Cardiac fibroblast (primary cell): Measurements from ENCODE around the gene XPO6.

Experiments used
- DNase-seq, 2 donors: peaks; one replicate each; pipeline versions ENCODE4 v3.0.0 to v3.0.0-alpha.2; 2010; ENCODE audit warnings: low read depth in 2 of 2
- H3K4me3 ChIP-seq, 2 donors: replicated peaks in 1 of 2; 1 replicate in 1 of 2; 2 replicates in 1 of 2; pipeline ENCODE4 v1.5.1; 2011; ENCODE audit warnings: low read depth in 2 of 2, low read length in 2 of 2, mild to moderate bottlenecking in 2 of 2, moderate library complexity in 1 of 2
- TF ChIP-seq, protein P1 (sequence below): IDR thresholded peaks from one replicate; pipeline ENCODE4 v1.5.1; 2011; ENCODE audit warnings: low read depth, mild to moderate bottlenecking, low read length, inconsistent platforms

XPO6 gene

GRCh38 chr16:28131743-28132393 is 79.9 kb downstream of the XPO6 start:
- H3K4me3 ChIP-seq = no peak overlapping the region
- DNase-seq = no peak
- TF ChIP-seq, protein P1, sequence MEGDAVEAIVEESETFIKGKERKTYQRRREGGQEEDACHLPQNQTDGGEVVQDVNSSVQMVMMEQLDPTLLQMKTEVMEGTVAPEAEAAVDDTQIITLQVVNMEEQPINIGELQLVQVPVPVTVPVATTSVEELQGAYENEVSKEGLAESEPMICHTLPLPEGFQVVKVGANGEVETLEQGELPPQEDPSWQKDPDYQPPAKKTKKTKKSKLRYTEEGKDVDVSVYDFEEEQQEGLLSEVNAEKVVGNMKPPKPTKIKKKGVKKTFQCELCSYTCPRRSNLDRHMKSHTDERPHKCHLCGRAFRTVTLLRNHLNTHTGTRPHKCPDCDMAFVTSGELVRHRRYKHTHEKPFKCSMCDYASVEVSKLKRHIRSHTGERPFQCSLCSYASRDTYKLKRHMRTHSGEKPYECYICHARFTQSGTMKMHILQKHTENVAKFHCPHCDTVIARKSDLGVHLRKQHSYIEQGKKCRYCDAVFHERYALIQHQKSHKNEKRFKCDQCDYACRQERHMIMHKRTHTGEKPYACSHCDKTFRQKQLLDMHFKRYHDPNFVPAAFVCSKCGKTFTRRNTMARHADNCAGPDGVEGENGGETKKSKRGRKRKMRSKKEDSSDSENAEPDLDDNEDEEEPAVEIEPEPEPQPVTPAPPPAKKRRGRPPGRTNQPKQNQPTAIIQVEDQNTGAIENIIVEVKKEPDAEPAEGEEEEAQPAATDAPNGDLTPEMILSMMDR = no peak

GRCh38 chr16:28131181-28131580 is 80.6 kb downstream of the XPO6 start:
- no peak overlapping the region for H3K4me3 ChIP-seq
- DNase-seq = no peak
- TF ChIP-seq, protein P1 = no peak

- DNase-seq = no peak
- TF ChIP-seq, protein P1 = no peak
- no peak overlapping the region for H3K4me3 ChIP-seq
Measured at GRCh38 chr16:28130099-28131088, 81.4 kb downstream of the XPO6 start.

DNA sequence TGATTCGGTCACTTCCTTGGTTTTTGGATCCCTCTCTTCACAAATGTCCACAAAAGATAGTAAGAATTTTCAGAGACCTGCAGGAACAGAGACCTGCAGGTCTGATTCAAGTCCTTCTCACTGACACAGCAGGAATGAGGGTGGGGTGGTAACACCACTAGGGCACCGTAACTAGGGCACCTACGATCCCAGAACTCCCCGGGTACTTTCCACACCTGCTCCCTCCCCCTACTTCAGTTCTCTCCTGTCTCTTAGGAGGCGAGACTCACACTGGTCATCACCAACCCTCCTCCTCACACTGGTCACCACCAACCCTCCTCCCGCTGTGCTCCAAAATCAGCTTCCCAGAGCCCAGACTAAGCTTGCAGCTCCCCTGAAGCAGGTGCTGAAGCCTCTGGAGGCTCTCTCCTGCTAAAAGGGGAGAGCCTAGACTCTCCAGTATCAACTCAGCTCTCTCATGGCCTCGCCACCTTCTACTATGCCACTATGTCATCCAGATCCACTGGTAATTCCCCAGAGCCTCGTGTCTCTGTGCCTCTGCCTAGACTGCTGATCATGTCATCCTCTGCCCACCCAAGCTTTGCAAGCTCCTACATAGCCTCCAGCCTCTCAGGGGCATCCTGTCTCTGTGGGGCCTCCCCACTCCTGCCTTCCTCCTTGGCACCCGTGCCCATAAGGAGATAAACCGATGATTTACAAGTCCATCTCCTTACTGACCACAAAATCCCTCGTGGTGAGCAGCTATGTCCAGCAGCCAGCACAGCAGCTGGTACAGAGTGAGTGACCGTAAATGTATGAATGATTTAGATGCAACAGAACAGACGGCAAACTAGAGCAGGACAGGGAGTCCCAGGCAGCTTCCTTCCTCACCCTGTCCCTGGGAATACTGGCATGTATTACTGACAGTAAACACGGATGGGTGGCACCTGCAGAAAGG is 84.8 kb downstream of the XPO6 start:
- DNase-seq = no peak
- no peak overlapping the region for H3K4me3 ChIP-seq
- TF ChIP-seq, protein P1 = no peak

DNA sequence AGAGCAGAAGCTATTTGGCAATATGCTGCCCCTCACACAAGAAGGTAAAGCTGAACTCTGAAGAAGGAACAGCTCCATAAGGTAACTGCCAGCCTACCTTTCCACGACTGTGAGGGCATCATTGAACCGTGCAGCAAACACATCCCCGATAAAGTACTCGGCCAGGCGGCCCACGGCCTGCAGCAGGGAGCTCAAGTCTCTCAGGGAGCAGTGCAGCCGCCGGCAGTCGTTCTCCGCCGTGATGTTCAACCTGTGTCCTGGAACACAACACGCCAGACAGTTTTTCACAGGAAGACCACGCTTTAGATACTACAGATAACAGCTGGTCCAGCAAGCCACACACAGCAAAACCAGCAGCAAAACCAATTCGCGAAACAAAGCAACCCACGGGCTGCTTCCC is 86.2 kb downstream of the XPO6 start:
- H3K4me3 ChIP-seq = no peak overlapping the region
- no peak for DNase-seq
- TF ChIP-seq, protein P1 = no peak

DNA sequence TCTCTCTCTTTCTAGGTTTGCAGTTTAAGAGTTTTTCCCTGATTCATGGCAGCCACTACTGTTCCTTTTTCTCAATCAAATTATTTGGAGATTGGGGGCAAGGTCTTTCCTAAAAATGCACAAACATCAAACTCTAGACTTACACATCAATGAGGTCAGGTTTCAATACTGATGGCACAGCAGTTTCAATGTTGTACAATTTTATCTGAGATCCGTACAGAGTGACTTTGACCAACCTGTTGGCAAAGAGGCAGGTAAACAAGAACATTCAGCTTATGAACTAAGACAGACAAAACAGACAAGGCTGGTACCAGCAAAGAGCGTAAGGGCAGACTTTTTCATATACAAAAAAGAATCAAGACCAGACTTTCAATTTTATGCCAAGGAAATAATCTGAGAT is 90.2 kb downstream of the XPO6 start:
- DNase-seq = no peak
- TF ChIP-seq, protein P1 = no peak

More for the DNA sequence above, 90.2 kb downstream of the XPO6 start:
- H3K4me3 ChIP-seq = no peak overlapping the region
